NCI-H446 treated with DMSO at 0.1 percent for 48 hours (cell line): ENCODE results near the gene HSP90AB1.
A peak's percentile ranks its signal among the peaks of the same experiment; 100 is the strongest.

ENCODE experiments used
- DNase-seq: peaks from one replicate; lab custom pipeline; 2025; lab: John Stamatoyannopoulos, UW

The HSP90AB1 gene

DNA sequence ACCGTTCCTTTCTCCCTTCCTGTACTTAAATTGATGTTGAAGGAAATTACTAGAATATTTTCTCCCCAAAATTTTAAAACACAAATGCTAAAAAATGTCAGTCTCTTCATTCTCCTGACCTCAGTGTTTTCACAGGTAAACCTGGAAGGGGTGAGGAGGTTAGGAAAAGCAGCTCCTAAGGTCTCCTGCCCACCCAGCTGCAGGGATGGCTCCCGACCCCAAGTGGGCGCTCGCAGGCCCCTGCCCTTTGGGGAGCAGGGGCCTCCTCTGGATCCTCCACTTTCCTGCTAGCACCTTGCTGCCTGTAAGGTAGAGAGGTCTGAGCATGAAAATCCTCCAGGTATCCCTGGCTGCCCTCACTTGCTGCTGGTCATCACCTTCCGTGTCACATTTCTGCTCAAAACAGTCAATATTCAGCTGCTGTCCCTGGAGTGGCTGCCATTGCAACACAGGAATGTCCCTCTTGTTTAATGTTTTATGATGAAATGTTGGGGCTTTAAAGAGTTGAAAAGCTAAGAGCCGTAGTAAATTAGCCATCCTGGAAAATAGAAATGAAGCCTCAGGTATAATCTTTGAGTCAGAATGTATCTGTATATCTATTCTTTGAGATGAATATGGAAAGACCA lies 10.9 kb upstream of the HSP90AB1 start:
- no peak for DNase-seq

DNA sequence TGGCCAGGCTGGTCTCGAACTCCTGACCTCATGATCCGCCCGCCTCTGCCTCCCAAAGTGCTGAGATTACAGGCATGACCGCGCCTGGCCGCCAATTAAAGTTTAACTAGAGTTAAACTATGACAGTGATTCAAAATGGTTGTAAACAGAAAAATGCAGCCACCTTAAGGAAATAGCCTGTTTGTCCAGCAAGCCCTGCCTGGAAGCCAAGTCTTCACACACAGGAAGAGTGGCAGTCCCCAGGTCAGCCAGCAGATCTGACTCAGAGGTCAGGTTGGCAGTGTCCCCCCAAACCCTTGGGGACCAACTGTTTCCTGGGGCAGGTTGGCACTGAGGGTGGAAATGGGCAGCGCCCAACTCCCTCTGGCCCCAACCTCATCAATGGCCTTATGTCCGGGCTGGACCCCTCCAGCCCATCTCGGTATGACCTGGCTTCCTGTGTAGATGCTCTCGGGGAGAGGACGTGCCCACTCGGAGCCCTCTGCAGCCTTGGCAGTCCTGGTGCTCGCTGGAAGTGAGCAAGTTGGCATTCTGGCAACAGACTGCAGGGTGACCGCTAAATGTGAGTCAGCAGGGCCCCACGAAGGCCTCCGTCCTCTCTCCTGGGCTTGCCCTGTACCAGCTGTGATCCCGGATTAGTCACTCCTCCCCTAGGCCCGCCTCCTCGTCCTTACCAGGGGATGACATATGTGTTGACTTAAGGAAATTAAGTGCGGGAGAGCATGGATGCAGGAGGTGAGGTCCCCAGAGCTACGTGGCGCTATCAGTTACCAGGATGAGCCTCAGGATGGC lies 9.7 kb upstream of the HSP90AB1 start:
- DNase-seq: peak; percentile 75

DNA sequence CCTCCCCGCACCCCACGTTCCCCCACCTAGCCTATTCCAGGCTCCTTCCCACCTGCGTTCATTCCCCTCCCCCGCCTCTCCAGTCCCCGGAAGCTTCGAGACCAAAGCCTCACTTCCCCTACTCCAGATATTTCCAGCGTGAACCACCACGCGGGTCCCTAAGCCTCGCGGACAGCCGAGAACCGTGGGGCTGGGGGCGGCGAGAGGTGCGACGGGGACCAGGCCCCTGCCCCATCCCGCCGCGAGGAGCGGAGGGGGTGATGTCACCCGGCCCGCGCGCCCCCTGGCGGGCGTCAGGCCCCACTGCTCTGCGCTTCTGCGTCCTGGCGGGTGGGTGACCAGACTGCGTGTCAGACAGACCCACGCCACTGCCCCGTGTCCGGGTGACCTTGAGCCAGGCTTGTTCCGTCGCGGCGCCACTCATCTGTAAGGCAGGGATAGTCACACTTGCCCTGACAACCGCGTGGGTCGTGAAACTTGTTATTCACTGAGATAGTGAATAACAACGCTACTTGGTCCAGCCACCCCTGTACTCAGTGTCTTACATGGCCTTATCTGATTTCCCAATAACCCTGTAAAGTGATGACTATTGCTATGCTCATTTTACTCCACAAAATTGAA lies 9.0 kb upstream of the HSP90AB1 start:
- DNase-seq: no peak

DNA sequence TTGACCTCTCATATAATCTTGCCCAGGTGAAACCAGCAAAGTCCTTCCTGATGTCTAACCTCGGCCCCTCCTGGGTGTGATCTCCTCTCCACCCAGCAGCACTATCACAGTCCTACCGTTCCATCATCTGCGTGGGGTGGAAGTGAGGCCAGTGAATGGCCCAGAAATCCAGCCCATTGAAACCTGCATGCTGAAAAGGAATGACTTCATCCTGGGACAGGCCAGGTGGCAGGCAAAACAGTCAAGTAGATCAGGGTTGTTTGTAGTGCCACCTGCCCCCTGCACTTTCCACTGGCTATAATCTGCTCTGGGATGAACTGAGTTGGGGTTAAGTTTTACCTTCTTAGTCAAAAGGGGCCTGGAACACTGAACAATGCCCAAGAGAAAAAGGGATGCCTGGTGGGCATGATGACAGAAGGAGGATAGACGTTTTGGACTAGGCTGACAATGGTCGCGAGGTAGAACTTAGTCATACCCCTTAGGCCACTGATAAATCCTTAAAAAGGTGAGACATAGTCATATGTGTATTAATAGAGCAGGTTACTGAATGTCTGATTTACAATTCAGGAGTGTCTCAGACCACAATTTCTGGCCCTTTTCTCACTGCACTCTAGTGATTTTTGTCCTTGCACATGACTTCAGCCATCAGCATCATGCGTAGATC lies 8.1 kb upstream of the HSP90AB1 start:
- no peak for DNase-seq

DNA sequence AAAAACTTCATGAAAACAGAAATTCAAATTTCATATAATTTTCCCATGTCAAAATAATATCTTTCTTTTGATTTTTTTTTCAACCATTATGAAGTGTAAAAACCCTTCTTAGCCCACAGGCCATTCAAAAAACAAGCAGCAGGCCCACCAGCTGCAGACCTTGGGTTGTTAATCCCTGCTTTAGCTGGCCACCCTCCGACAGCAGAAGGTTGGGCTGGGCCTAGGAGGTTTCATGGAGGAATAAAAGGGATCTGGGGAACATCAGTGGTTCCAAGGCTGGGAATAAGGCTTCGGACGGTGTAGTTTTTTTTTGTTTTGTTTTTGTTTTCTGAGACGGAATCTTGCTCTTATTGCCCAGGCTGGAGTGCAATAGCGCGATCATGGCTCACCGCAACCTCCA lies 3.6 kb upstream of the HSP90AB1 start:
- no peak for DNase-seq

DNA sequence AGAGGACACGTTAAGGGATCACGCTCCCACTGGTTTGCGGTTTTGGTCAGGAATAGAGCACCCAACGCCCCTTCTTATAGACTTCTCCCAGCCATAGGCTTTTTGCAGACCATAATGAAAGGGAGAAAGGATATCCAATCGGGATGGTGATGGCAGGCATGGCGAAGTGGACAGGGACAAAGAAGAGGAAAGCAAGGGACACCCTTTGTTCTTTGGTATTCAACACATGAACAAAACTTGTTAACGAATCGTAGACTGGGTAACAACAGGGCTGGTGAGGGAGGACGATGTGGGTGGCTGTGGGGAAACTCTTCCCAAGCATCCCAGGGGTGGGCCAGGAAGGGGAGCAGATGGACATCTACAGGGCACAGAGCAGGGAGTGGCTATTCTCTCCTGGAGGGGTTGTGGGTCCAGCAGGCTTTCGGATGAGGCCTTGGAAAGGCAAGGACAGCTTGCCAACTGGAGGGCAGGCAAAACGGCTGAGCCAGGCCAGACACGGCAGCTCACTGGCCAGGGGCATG lies 1.4 kb upstream of the HSP90AB1 start:
- no peak for DNase-seq

DNA sequence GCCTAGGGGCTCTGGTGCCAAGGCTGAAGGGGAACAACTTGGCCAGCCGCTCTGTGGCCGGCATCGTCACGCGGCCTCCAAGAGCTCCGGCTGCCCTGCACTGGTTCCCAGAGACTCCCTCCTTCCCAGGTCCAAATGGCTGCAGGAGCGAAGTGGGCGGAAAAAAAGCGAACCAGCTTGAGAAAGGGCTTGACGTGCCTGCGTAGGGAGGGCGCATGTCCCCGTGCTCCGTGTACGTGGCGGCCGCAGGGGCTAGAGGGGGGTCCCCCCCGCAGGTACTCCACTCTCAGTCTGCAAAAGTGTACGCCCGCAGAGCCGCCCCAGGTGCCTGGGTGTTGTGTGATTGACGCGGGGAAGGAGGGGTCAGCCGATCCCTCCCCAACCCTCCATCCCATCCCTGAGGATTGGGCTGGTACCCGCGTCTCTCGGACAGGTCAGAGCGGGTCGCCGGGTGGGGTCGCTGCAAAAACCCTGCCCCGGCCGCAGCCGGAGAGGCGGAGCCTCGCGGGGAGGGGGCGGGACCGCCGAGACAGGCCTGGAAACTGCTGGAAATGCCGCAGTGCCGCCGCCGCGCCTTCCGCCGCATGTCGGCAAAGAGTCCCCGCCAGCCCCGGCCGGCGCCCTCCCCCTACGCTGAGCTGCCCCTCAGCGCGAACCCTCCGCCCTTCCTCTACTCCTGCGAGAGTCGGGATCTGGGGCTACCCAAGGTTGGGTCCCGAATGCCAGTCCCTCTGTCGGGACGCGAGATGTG lies 814 bp upstream of the HSP90AB1 start:
- peak; percentile 59 for DNase-seq

DNA sequence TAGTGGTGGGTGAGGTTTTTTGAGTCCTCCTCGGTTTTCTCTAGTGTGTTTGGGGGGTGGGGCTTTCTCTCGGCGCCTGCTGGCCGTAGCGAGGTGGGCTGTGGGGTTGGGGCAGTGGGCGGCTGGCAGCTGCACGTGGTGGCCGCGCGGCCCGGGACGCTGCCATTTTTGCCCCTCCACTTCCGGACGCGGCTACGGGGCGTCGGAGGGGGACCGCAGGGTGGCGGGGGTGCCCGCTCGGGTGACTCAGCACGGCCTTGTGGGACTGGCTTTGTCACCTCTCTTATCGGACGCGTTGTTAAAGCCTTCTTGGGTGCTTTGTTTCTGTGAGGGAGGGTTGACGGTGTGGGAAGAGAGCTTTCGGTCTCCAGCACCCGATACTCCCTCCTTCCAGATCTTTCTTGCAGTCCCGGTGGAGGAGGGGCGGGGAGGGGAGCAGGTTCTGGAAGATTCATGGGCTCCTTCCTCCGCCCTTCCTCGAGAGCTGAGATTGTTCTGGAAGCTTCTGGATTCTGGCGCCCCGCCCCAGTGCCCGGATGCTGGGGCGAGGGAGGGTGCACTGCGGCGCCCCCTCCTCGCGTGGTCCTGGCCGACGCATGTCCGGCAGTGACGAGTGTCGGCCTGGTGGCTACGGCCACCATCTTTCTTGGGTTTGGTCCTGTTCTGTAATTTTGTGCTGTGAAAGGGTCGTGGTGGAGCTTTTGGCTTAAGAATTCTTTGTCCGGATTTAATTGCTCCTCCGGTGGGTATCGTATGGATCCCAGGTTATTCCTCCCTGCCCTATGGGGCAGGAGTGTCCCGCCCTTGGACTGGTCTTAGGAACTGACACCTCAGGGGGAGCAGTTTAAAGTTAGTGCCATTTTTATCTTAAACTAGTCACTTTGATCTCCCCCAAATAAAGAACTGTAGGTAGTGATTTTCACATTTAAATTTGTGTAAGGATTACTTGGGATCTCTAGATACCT lies 719 bp downstream of the HSP90AB1 start:
- DNase-seq: no peak

DNA sequence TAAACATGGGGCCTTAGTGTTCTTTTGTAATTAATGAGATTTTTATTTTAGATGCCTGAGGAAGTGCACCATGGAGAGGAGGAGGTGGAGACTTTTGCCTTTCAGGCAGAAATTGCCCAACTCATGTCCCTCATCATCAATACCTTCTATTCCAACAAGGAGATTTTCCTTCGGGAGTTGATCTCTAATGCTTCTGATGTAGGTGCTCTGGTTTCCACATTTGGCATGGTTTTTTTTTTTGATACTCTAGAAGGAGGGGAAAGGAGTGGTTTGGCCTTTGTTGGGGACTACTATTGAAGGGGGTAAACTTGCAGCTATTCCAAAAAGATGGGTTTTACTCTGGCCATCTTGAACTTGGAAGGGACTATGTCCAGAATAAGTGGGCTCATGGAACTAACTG lies 1.7 kb downstream of the HSP90AB1 start:
- no peak for DNase-seq

DNA sequence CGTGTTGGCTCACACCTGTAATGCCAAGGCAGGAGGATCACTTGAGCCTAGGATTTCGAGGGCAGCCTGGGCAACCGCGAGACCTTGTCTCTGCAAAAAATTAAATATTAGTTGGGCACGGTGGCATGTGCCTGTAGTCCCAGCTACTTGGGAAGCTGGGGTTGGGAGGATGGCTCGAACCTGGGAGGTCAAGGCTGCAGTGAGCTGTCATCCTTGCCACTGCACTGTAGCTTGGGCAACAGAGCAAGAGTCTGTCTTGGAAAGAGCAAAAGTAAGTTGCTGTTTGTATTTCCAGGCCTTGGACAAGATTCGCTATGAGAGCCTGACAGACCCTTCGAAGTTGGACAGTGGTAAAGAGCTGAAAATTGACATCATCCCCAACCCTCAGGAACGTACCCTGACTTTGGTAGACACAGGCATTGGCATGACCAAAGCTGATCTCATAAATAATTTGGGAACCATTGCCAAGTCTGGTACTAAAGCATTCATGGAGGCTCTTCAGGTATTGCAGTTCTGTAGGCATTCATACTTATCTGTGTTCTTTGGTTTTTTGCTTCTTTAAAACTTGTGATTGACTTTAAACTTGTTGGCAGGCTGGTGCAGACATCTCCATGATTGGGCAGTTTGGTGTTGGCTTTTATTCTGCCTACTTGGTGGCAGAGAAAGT lies 2.3 kb downstream of the HSP90AB1 start:
- no peak for DNase-seq

DNA sequence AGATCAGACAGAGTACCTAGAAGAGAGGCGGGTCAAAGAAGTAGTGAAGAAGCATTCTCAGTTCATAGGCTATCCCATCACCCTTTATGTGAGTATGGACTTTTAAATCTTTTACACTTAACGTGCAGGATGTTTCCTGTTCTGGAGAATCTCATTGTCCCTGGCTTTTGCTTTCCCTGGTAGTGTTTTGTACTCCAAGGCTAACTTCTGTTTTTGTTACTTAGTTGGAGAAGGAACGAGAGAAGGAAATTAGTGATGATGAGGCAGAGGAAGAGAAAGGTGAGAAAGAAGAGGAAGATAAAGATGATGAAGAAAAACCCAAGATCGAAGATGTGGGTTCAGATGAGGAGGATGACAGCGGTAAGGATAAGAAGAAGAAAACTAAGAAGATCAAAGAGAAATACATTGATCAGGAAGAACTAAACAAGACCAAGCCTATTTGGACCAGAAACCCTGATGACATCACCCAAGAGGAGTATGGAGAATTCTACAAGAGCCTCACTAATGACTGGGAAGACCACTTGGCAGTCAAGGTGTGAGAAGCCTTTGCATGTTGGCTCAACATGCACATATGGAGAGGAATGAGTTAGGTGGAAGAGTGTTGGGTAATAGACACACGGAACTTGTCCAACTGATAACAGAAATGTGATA lies 3.3 kb downstream of the HSP90AB1 start:
- DNase-seq: no peak

DNA sequence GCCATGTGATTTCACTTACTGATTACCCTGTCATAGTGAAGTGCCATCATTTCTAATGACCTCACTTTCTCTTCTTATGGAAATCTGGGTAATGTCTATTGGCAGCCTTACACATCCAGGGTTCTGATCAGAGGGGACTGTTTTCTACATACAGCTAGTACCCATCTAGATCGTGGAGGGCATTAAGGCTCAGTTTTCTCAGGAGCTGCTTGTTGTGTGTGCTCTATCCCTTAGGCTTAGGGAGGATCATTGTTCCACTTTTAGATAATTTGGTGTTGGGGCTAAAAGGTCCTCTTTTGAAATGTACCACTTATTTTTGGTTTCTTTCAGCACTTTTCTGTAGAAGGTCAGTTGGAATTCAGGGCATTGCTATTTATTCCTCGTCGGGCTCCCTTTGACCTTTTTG lies 3.8 kb downstream of the HSP90AB1 start:
- no peak for DNase-seq

DNA sequence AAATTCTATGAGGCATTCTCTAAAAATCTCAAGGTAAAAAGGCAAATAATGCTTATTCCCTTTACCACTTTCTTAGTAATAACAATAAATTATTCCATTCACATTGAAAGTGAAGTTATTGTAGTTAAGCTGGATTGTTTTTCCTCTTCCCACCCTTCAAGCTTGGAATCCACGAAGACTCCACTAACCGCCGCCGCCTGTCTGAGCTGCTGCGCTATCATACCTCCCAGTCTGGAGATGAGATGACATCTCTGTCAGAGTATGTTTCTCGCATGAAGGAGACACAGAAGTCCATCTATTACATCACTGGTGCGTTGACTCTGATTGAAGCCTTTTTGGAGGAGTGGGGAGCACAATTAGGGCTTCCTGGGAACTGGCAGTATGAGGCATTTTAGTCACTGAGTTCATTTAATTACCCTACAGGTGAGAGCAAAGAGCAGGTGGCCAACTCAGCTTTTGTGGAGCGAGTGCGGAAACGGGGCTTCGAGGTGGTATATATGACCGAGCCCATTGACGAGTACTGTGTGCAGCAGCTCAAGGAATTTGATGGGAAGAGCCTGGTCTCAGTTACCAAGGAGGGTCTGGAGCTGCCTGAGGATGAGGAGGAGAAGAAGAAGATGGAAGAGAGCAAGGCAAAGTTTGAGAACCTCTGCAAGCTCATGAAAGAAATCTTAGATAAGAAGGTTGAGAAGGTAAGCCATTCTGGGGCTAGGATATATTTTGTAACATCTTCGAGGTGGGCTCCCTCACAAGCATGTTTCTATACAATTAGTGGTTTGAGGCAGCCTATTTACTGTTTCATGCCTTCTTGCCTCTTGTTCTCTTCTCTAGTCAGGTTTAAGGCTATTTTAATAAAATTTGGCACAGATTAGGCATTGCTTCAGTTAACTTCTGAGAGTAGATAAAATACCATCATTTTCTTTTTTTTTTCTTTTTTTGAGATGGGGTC lies 4.9 kb downstream of the HSP90AB1 start:
- DNase-seq: no peak

DNA sequence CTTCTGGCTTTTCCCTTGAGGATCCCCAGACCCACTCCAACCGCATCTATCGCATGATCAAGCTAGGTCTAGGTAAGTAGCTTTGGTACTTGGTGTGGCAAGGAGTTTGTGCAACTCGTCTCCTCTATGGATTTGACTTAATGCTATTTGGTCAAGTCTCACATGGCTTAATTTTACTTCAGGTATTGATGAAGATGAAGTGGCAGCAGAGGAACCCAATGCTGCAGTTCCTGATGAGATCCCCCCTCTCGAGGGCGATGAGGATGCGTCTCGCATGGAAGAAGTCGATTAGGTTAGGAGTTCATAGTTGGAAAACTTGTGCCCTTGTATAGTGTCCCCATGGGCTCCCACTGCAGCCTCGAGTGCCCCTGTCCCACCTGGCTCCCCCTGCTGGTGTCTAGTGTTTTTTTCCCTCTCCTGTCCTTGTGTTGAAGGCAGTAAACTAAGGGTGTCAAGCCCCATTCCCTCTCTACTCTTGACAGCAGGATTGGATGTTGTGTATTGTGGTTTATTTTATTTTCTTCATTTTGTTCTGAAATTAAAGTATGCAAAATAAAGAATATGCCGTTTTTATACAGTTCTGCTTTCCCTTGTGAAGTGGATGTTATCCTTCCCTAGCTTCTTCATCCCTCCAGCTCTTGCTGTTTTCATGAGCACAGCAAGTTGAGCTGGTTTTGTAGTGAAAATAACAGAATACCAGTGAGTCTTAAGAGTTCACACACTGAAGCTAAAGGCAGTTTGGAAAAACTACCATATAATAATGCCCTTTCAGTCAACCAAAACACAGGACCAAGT lies 6.6 kb downstream of the HSP90AB1 start:
- DNase-seq: no peak

DNA sequence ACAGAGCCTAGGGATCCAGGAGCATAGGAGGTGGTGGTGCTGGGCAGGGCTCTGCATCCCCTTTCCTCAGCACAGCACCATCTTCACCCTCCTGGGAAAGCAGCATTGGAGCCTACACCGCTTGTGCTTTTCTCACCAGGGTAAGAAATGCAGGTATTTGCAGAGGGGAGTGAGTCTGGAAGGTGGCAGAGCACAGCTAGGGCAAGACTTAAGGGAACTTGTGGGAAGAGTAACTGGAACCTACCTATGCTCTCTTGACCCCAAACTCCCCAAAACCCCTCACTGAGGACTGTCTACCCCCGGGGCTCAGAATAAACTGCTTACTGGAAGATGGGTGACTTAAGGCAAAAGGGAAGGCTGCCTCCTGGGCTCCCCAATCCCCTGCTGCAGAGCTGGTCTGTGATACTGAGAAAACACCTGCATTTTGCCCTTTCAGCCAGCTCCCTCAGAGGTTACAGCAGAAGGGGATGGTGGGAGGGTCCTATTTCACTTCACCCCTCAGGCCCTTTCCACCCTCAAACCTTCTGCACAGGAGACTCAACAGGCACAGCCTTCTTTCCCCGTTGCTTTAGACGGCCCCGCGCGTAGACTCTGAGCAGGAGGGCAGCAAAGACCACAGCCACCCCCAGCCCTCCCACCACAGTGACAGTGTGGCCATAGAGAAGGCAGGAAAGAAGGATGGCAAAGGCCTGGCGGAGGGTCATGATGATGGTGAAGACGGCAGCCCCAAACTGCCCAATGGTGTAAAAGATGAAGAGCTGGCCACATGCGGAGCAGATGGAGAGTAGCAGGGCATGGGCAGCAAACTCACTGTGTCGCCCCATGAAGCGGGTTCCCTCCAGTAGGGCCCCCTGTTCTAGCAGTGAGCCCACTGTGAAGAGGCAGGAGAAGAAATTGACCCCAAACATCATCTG lies 7.5 kb downstream of the HSP90AB1 start:
- DNase-seq: no peak

DNA sequence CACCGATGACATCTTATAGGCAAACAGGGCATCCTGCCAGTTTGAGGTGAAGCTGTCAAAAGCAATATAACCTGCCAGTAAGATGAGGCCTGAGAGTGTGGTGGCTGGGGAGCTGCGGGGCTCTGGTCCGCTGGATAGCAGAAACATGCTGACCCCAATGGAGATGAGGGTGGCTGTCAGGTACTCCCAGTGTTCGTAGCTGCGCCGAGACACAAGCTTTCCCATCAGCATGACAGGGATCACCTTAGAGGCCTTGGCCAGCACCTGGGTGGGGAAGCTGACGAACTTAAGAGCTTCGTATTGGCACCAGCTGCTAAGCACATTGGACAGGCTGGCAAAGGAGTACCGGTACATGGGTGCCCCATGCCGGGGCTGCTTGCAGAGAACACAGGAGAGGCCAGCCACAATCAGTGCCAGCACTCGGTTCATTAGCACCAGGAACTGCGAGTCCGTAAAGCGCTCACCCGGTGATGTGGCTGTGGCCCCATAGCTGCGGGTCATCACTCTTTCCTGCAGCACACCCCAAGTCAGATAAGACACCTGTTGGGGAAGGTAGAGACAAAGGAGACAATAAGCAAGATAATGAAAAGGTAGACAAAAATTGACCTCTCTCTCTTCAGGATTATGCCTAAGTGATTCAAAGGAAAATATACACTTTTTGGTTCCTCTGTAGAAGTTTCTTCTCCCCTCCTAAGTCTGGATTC lies 8.4 kb downstream of the HSP90AB1 start:
- DNase-seq: no peak
